ENCODE data around the gene KIF26A. TPM values are rescaled to one million over a fixed set of nuclear protein-coding genes. Genes with fewer than 3 reads are reported as not detected.

The KIF26A gene
- total RNA-seq, 2 donors from 2014 or later: 1.6 to 13.9 TPM

- TF ChIP-seq POLR2A (IDR thresholded peaks at IDR 0.05) (no peak), POLR2AphosphoS5 (IDR thresholded peaks at IDR 0.05) (no peak), CTCF (IDR thresholded peaks at IDR 0.05) (no peak)
- Histone ChIP-seq H3K4me3 (no peak overlapping the region), H3K27ac (no peak overlapping the region), H3K27me3 (replicated peaks; ENCODE audit: insufficient read depth) (peaks cover 5% of the 10 kb centered on the region), H3K9me3 (no peaks in the 10 kb centered on the region), H3K36me3 (no peaks in the 10 kb centered on the region), H3K4me1 (replicated peaks) (no peaks in the 10 kb centered on the region)
- no peak for DNase-seq (ENCODE audit: low spot score)
- 71% methylated on average over 11 of the region's 11 CpGs for WGBS
- intact Hi-C loops (cut with DNase I): no loop called here
Observed at GRCh38 chr14:104092931-104093365, 45.4 kb upstream of the KIF26A start.

DNA sequence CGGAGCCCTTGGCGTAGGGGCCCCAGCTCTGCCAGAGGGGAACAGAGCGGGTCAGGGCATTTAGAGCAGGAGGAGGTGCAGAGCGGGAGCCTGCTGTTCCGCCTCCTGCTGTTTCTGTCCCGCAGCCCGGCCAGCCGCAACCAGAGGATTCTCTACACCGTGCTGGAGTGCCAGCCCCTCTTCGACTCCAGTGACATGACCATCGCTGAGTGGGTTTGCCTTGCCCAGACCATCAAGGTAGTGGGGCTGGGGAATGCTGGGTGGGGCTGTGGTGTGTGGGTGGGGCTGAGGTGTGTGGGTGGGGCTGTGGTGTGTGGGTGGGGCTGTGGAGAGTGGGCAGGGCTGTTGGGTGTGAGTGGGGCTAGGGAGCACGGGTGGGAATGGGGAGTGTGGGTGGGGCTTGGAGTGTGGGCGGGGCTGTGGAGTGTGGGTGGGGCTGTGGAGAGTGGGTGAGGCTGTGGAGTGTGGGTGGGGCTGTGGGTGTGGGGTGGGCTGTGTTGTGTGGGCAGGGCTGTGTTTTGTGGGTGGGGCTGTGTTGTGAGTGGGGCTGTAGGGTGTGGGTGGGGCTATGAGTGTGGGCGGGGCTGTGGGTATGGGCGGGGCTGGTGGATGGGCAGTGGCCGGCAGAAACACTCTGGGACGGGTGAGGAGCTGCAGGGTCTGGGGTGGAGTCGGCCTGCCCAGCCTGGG, 44.9 kb upstream of the KIF26A start:
- TF ChIP-seq POLR2AphosphoS5 (IDR thresholded peaks at IDR 0.05) (no peak), CTCF (IDR thresholded peaks at IDR 0.05) (no peak), POLR2A (IDR thresholded peaks at IDR 0.05) (no peak)
- Histone ChIP-seq H3K27ac (no peak overlapping the region), H3K9me3 (no peaks in the 10 kb centered on the region), H3K4me1 (replicated peaks) (no peaks in the 10 kb centered on the region), H3K36me3 (no peaks in the 10 kb centered on the region), H3K4me3 (no peak overlapping the region), H3K27me3 (replicated peaks; ENCODE audit: insufficient read depth) (peaks cover 5% of the 10 kb centered on the region)
- 63% methylated on average over 13 of the region's 18 CpGs for WGBS
- no peak for DNase-seq (ENCODE audit: low spot score)
- intact Hi-C loops (cut with DNase I): no loop called here

- Histone ChIP-seq H3K27ac (no peak overlapping the region), H3K9me3 (no peaks in the 10 kb centered on the region), H3K36me3 (no peaks in the 10 kb centered on the region), H3K4me3 (no peak overlapping the region), H3K4me1 (replicated peaks) (no peaks in the 10 kb centered on the region), H3K27me3 (replicated peaks; ENCODE audit: insufficient read depth) (peaks cover 5% of the 10 kb centered on the region)
- DNase-seq (ENCODE audit: low spot score): no peak
- intact Hi-C loops (cut with DNase I): no loop called here
- WGBS: 65% methylated on average over 20 of the region's 20 CpGs
- TF ChIP-seq POLR2A (IDR thresholded peaks at IDR 0.05): no peak
- no peak for TF ChIP-seq CTCF (IDR thresholded peaks at IDR 0.05)
- no peak for TF ChIP-seq POLR2AphosphoS5 (IDR thresholded peaks at IDR 0.05)
Observed at GRCh38 chr14:104094056-104094708, 44.2 kb upstream of the KIF26A start.

DNA sequence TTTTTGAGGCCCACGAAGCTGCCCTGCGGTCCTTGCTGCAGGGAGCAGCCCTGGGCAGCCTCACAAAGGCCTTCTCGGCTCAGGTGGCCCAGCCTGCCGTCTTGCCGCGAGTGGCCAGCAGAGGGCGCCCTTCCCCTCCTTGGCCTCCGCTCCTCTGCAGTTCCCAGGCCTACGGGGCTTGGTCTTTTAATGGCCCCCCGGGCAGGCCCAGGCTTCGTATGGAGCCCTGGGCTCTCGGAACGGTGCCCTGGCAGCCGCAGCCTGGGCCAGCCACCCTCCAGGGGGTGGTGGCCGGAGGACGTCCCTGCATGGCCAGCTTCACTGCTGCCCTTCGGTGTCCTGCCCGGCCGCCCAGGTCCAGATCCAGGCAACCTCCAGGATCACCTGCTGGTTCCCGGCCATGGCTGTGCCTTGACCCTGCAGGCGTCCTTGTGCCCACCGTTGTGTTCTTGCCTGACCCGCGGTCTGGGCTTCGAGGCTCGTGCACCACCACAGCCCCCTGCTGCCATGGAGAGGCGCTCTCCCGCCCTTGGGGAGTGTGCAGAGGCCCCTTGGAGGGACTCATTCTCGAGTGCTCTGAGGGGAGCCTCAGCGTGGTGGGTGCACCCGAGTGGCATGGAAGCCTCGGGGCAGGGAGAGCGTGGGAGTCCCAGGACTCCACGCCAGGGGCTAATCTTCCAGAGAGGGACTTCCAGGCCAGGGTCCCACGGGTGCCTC, 43.5 kb upstream of the KIF26A start:
- H3K36me3 ChIP-seq: no peaks in the 10 kb centered on the region
- peak; percentile 57 for DNase-seq (ENCODE audit: low spot score)
- H3K4me3 ChIP-seq: no peak overlapping the region
- H3K27me3 ChIP-seq (replicated peaks; ENCODE audit: insufficient read depth): peaks cover 5% of the 10 kb centered on the region
- TF ChIP-seq POLR2AphosphoS5 (IDR thresholded peaks at IDR 0.05) (no peak), POLR2A (IDR thresholded peaks at IDR 0.05) (no peak), CTCF (IDR thresholded peaks at IDR 0.05) (peak; percentile 87 to 90 (median 87))
- H3K9me3 ChIP-seq: no peaks in the 10 kb centered on the region
- 59% methylated on average over 27 of the region's 35 CpGs for WGBS
- H3K27ac ChIP-seq: no peak overlapping the region
- intact Hi-C loops (cut with DNase I): no loop called here
- no peaks in the 10 kb centered on the region for H3K4me1 ChIP-seq (replicated peaks)

All from prostate gland (tissue), 2 donors.